ENCODE results near the gene SDK1.
"Not testable (repeated sequence)": the region's sequence is repeated elsewhere in the genome, so short reads cannot be mapped to it uniquely, and the experiment has no call there.

Gene SDK1

DNA sequence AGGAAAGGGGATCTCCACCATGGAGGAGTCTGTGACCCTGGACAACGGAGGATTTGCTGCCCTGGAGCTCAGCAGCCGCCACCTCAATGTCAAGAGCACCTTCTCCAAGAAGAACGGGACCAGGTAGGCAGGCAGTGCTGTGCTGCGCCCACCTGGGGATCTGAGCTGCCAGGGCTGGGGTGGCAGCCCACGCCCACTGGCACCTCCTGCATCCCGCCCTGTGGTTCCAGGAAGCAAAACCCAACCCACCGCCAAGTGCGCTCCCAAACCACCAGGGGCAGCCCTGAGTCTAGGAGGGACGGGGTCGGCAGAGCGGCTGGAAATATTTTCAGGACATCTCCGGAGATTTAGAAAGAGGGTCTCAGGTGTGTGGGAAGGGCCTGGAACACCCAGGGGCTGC, 940.7 kb downstream of the SDK1 start:
- Mint-ChIP-seq H3K9me3 (peaks cover 5% of the 10 kb centered on the region), H3K27ac (peak overlapping the region; percentile 36), H3K36me3 (ENCODE audit: low read depth) (no peaks in the 10 kb centered on the region), H3K27me3 (no peaks in the 10 kb centered on the region), H3K4me3 (no peak overlapping the region), H3K4me1 (ENCODE audit: low read depth) (peaks cover 7% of the 10 kb centered on the region)

DNA sequence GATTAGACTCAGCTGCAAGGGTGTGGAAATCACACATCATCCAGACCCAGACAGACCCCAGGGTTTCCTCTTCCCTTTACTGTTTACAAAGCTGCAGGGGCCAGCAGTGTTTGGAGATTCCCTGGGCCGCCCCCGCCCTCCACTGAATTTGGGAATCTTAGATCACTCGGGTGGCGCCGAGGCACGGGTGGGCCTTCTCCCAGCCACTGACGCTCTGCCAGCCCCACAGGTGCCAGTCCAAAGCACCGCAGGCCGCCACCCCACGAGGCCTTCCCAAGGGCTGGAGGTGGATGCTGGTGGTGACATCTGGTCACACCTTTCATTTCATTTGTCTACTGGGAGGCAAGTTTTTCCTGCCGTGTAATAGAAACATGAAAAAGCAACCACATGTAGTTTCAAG, 941.7 kb downstream of the SDK1 start:
- H3K4me1 Mint-ChIP-seq (ENCODE audit: low read depth), result peaks cover 7% of the 10 kb centered on the region
- no peak overlapping the region for H3K4me3 Mint-ChIP-seq
- peaks cover 5% of the 10 kb centered on the region for H3K9me3 Mint-ChIP-seq
- no peaks in the 10 kb centered on the region for H3K27me3 Mint-ChIP-seq
- no peak overlapping the region for H3K27ac Mint-ChIP-seq
- no peaks in the 10 kb centered on the region for H3K36me3 Mint-ChIP-seq (ENCODE audit: low read depth)

DNA sequence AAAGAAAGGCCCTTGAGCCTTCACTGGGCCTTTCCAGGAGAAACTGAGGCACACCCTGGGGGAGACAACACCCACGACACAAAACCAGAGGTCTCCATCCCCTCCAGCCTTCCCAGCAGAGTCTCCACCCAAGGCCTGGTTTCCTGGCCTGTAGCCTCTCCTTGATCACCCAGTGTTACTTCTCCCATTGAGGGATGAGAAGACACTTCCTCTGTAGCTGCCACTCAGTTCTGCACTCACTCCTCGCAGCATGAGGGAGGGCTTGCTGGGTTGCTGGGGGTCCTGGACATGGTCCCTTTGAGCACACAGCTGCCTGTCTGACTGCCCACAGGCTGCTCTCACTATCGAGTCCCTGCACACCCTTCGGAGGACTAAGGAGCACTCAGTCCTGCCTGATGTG, 943.0 kb downstream of the SDK1 start:
- Mint-ChIP-seq H3K4me3 (no peak overlapping the region), H3K27me3 (no peaks in the 10 kb centered on the region), H3K36me3 (ENCODE audit: low read depth) (no peaks in the 10 kb centered on the region), H3K9me3 (peaks cover 11% of the 10 kb centered on the region), H3K27ac (no peak overlapping the region), H3K4me1 (ENCODE audit: low read depth) (peaks cover 7% of the 10 kb centered on the region)

DNA sequence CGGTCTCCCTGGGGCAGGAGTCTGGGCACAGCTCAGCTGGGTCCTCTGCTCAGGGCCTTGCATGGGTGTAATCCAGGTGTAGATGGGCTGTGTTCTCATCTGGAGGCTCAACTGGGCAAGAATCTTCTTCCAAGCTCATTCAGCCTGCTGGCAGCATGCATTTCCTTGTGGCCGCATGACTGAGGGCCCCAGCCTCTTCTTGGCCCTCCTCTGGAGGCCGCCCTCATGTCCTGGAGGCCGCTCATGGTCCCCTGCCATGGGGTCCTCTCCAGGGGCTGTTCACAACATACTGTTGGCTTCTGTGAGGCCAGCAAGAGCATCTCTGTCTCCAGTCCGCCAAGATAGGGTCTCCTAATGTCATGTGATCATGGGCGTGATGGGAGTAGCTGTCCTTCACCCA, 943.6 kb downstream of the SDK1 start:
- Mint-ChIP-seq H3K4me1 (ENCODE audit: low read depth) (peaks cover 7% of the 10 kb centered on the region), H3K9me3 (peaks cover 11% of the 10 kb centered on the region), H3K4me3 (no peak overlapping the region), H3K27me3 (no peaks in the 10 kb centered on the region), H3K36me3 (ENCODE audit: low read depth) (no peaks in the 10 kb centered on the region), H3K27ac (no peak overlapping the region)

DNA sequence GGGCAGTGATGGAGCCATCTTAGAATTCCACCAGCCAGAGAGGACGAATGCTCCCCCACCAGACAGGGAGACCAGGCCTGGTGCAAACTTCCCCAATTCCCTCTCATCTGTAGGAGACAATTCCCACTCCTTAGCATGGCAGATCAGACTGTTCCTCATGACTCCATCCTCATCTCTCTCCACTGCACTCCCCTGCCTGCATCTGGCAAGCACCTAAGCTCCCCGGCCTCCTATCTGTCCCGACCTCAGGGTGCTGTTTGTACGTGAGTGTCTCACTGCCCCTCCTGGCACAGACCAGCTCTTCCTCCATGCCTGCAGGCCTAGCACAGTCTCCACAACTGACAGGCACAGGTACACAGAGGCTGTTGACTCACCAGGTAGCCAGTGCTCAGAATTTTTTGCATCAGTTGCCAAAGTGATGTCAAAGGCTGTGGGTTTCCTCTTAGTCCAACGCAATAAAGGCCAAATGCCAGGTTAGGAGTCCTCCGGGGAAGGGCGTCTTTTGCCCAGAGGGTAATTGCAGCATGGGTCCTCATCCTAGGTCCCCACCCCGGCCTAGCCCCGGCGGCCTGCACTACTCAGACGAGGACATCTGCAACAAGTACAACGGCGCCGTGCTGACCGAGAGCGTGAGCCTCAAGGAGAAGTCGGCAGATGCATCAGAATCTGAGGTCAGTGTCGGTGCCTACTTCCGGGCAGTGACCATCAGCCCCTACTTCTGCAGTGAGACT, 944.2 kb downstream of the SDK1 start:
- Mint-ChIP-seq H3K27me3 (no peaks in the 10 kb centered on the region), H3K4me3 (no peak overlapping the region), H3K4me1 (ENCODE audit: low read depth) (peaks cover 7% of the 10 kb centered on the region), H3K27ac (no peak overlapping the region), H3K36me3 (ENCODE audit: low read depth) (no peaks in the 10 kb centered on the region), H3K9me3 (peaks cover 11% of the 10 kb centered on the region)

GRCh38 chr7:4245866-4246470, 944.9 kb downstream of the SDK1 start:
- peaks cover 14% of the 10 kb centered on the region for H3K9me3 Mint-ChIP-seq
- no peak overlapping the region for H3K4me3 Mint-ChIP-seq
- no peaks in the 10 kb centered on the region for H3K27me3 Mint-ChIP-seq
- peaks cover 1% of the 10 kb centered on the region for H3K4me1 Mint-ChIP-seq (ENCODE audit: low read depth)
- H3K27ac Mint-ChIP-seq, result no peak overlapping the region
- no peaks in the 10 kb centered on the region for H3K36me3 Mint-ChIP-seq (ENCODE audit: low read depth)

- Mint-ChIP-seq H3K9me3 (peaks cover 19% of the 10 kb centered on the region), H3K36me3 (ENCODE audit: low read depth) (no peaks in the 10 kb centered on the region), H3K27ac (no peak overlapping the region), H3K4me1 (ENCODE audit: low read depth) (no peaks in the 10 kb centered on the region), H3K4me3 (no peak overlapping the region), H3K27me3 (no peaks in the 10 kb centered on the region)
Measured at GRCh38 chr7:4246536-4246935, 945.5 kb downstream of the SDK1 start.

- H3K9me3 Mint-ChIP-seq, result peaks cover 22% of the 10 kb centered on the region
- no peaks in the 10 kb centered on the region for H3K4me1 Mint-ChIP-seq (ENCODE audit: low read depth)
- no peak overlapping the region for H3K4me3 Mint-ChIP-seq
- H3K27ac Mint-ChIP-seq, result no peak overlapping the region
- H3K36me3 Mint-ChIP-seq (ENCODE audit: low read depth), result no peaks in the 10 kb centered on the region
- no peaks in the 10 kb centered on the region for H3K27me3 Mint-ChIP-seq
Measured at GRCh38 chr7:4247106-4247876, 946.2 kb downstream of the SDK1 start.

- Mint-ChIP-seq H3K4me1 (ENCODE audit: low read depth) (no peaks in the 10 kb centered on the region), H3K27me3 (no peaks in the 10 kb centered on the region), H3K36me3 (ENCODE audit: low read depth) (no peaks in the 10 kb centered on the region), H3K9me3 (peaks cover 30% of the 10 kb centered on the region), H3K27ac (no peak overlapping the region), H3K4me3 (no peak overlapping the region)
Measured at GRCh38 chr7:4248295-4248694, 947.2 kb downstream of the SDK1 start.

DNA sequence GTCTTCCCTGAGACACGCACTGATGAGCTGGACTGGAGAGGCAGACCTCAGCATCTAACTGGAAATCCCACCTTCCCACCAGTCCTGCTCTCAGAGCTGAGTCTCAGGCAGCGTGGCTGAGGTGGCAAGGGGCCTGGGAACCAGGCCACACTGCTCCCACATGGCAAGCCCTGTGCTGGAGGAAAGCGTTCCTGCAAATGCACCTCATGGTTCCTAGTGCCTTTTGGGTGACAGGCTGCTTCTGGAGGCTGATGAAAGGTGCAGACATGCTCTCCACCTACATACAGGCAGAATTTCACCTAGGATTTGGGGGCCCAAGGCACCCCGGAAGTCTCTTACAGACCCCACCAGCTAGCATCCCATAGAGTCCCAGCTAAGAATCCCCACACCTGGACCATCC, 948.2 kb downstream of the SDK1 start:
- H3K4me1 Mint-ChIP-seq (ENCODE audit: low read depth), result no peaks in the 10 kb centered on the region
- H3K27me3 Mint-ChIP-seq, result no peaks in the 10 kb centered on the region
- H3K36me3 Mint-ChIP-seq (ENCODE audit: low read depth), result no peaks in the 10 kb centered on the region

GRCh38 chr7:4255336-4255735, 954.3 kb downstream of the SDK1 start:
- H3K9me3 Mint-ChIP-seq, result peaks cover 38% of the 10 kb centered on the region
- H3K27me3 Mint-ChIP-seq, result no peaks in the 10 kb centered on the region
- no peak overlapping the region for H3K27ac Mint-ChIP-seq
- H3K36me3 Mint-ChIP-seq (ENCODE audit: low read depth), result no peaks in the 10 kb centered on the region
- H3K4me1 Mint-ChIP-seq (ENCODE audit: low read depth), result no peaks in the 10 kb centered on the region
- H3K4me3 Mint-ChIP-seq, result no peak overlapping the region

More for the DNA sequence above, 948.2 kb downstream of the SDK1 start:
- Mint-ChIP-seq H3K4me3 (no peak overlapping the region), H3K27ac (no peak overlapping the region), H3K9me3 (peaks cover 39% of the 10 kb centered on the region)

DNA sequence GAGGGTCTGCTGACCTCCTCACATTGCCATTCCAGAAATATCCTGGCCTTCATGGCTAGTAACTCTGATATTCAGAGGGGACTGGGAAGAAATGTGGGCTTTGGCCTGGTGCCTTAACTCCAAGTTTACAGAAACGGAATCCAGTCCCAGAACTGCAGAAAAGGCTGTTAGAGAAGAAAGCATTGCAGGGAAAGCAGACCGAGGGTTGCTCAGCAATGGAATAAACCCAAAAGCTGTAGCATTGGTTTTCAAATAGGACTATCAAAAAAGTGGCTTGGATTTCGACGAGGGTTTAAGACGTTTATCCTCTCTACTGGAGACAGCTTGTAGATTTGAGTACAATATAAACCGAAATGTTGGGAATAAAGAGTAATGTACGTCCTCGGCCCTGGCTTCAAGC, 955.2 kb downstream of the SDK1 start:
- peaks cover 33% of the 10 kb centered on the region for H3K9me3 Mint-ChIP-seq

GRCh38 chr7:4257146-4258111, 956.4 kb downstream of the SDK1 start:
- peaks cover 27% of the 10 kb centered on the region for H3K9me3 Mint-ChIP-seq
- no peak overlapping the region for H3K27ac Mint-ChIP-seq
- H3K4me1 Mint-ChIP-seq (ENCODE audit: low read depth), result no peaks in the 10 kb centered on the region
- H3K4me3 Mint-ChIP-seq, result no peak overlapping the region
- H3K36me3 Mint-ChIP-seq (ENCODE audit: low read depth), result no peaks in the 10 kb centered on the region
- H3K27me3 Mint-ChIP-seq, result no peaks in the 10 kb centered on the region

More for the DNA sequence above, 955.2 kb downstream of the SDK1 start:
- no peak overlapping the region for H3K27ac Mint-ChIP-seq
- no peaks in the 10 kb centered on the region for H3K36me3 Mint-ChIP-seq (ENCODE audit: low read depth)
- H3K4me1 Mint-ChIP-seq (ENCODE audit: low read depth), result no peaks in the 10 kb centered on the region
- no peaks in the 10 kb centered on the region for H3K27me3 Mint-ChIP-seq
- no peak overlapping the region for H3K4me3 Mint-ChIP-seq

GRCh38 chr7:4260116-4260515, 959.1 kb downstream of the SDK1 start:
- not testable (repeated sequence) for H3K36me3 Mint-ChIP-seq (ENCODE audit: low read depth); H3K27ac Mint-ChIP-seq; H3K27me3 Mint-ChIP-seq; H3K4me3 Mint-ChIP-seq; H3K4me1 Mint-ChIP-seq (ENCODE audit: low read depth); H3K9me3 Mint-ChIP-seq
